WTC11 (cell line): Measurements from ENCODE around the gene IGSF9. TPM values are rescaled to one million over a fixed set of nuclear protein-coding genes. Genes with fewer than 3 reads are reported as not detected.
A peak's percentile ranks its signal among the peaks of the same experiment; 100 is the strongest.

Experiments used
- ATAC-seq: fragments of 200-7000 bp; cut with Tn5 transposase; 2 replicates; pipeline ENCODE4 v1.10.0; 2021; ENCODE audit warnings: mild to moderate bottlenecking, moderate library complexity
- CTCF ChIA-PET: fragments of 300-600 bp; sonication (Branson Sonifier 250); formaldehyde crosslinking; loops from one replicate; lab custom pipeline; 2021; ENCODE audit warnings: antibody characterized with exemption; lab: Charles Lee
- POLR2A ChIA-PET: fragments of 350-600 bp; sonication (Branson Sonifier 250); formaldehyde crosslinking; loops from one replicate; lab custom pipeline; 2021; ENCODE audit warnings: antibody characterized with exemption; lab: Charles Lee
- DNase-seq: peaks from one replicate; pipeline ENCODE4 v3.0.0; 2021; ENCODE audit warnings: low spot score
- H3K27ac Mint-ChIP-seq: 2 replicates; pipeline ENCODE4 v1.8.0; 2021; ENCODE audit warnings: mixed read lengths
- H3K27me3 Mint-ChIP-seq: 2 replicates; pipeline ENCODE4 v1.8.0; 2021; ENCODE audit warnings: low read depth, mild to moderate bottlenecking, moderate library complexity, mixed read lengths
- H3K36me3 Mint-ChIP-seq: 2 replicates; pipeline ENCODE4 v1.8.0; 2021; ENCODE audit warnings: mixed read lengths
- H3K4me1 Mint-ChIP-seq: 2 replicates; pipeline ENCODE4 v1.8.0; 2022; ENCODE audit warnings: mixed read lengths
- H3K4me3 Mint-ChIP-seq: 2 replicates; pipeline ENCODE4 v1.8.0; 2021; ENCODE audit warnings: mild to moderate bottlenecking, moderate library complexity, mixed read lengths
- H3K9me3 Mint-ChIP-seq: 2 replicates; pipeline ENCODE4 v1.8.0; 2021; ENCODE audit warnings: mixed read lengths
- ARID4B ChIP-seq: sonication (generic); formaldehyde crosslinking; IDR thresholded peaks from 2 replicates; pipeline ENCODE4 v1.8.0; 2023; ENCODE audit warnings: missing genetic modification reagents, mild to moderate bottlenecking, borderline replicate concordance
- E2F4 ChIP-seq: sonication (generic); formaldehyde crosslinking; IDR thresholded peaks from 2 replicates; pipeline ENCODE4 v1.8.1; 2022; ENCODE audit warnings: low read depth, mild to moderate bottlenecking, moderate library complexity, missing genetic modification reagents, borderline replicate concordance
- FOXP4 ChIP-seq: sonication (generic); formaldehyde crosslinking; IDR thresholded peaks from 2 replicates; pipeline ENCODE4 v1.8.0; 2022; ENCODE audit warnings: mild to moderate bottlenecking, missing genetic modification reagents
- GABPB1 ChIP-seq: sonication (generic); formaldehyde crosslinking; IDR thresholded peaks from 2 replicates; pipeline ENCODE4 v1.8.1; 2023; ENCODE audit warnings: mild to moderate bottlenecking, missing genetic modification reagents
- HMGA2 ChIP-seq: fragments of 250-450 bp; sonication (Bioruptor Pico); IDR thresholded peaks from 2 replicates; pipeline ENCODE4 v1.4.0; 2021; ENCODE audit warnings: mild to moderate bottlenecking, moderate library complexity
- MYBL2 ChIP-seq: sonication (generic); formaldehyde crosslinking; IDR thresholded peaks from 2 replicates; pipeline ENCODE4 v1.8.1; 2023; ENCODE audit warnings: mild to moderate bottlenecking, moderate library complexity, missing genetic modification reagents
- SMAD3 ChIP-seq: sonication (generic); formaldehyde crosslinking; IDR thresholded peaks from 2 replicates; pipeline ENCODE4 v1.8.0; 2022; ENCODE audit warnings: missing genetic modification reagents, mild to moderate bottlenecking, borderline replicate concordance
- TCF7 ChIP-seq: sonication (generic); formaldehyde crosslinking; IDR thresholded peaks from 2 replicates; pipeline ENCODE4 v1.8.0; 2022; ENCODE audit warnings: mild to moderate bottlenecking, low read depth, missing genetic modification reagents, moderate library complexity
- ZNF138 ChIP-seq: sonication (generic); formaldehyde crosslinking; conservative IDR thresholded peaks from 2 replicates; pipeline ENCODE4 v1.8.1; 2022; ENCODE audit warnings: mild to moderate bottlenecking, moderate library complexity, missing genetic modification reagents
- ZNF396 ChIP-seq: fragments of 250-450 bp; sonication (Bioruptor Pico); IDR thresholded peaks from 2 replicates; pipeline ENCODE4 v1.8.0; 2021; ENCODE audit warnings: mild to moderate bottlenecking, moderate library complexity, borderline replicate concordance
- ZNF671 ChIP-seq: fragments of 250-450 bp; sonication (Bioruptor Pico); IDR thresholded peaks from 2 replicates; pipeline ENCODE4 v1.8.0; 2021; ENCODE audit warnings: mild to moderate bottlenecking
- total RNA-seq: library from RNA; stranded (reverse); gene quantifications from 3 replicates; pipeline ENCODE4 v1.2.3, GENCODE V29; 2021

IGSF9 gene
- total RNA-seq, 1 experiment from 2014 or later = 16.4 TPM

GRCh38 chr1:159944623-159945455 is 574 bp downstream of the IGSF9 start:
- H3K36me3 Mint-ChIP-seq = 0 out of 2 replicates have a peak, but pooled peaks cover under 1% of the 10 kb centered on the region
- CTCF ChIA-PET = interaction anchor here (1.0 to 5.8 kb wide), 13 partner anchors 14 to 146 kb away, joined by 3 to 100 read pairs (median 4); partner anchors contain the start of gene TAGLN2

More at GRCh38 chr1:159944623-159945455, 574 bp downstream of the IGSF9 start:
- POLR2A ChIA-PET = interaction anchor here (0.7 to 2.9 kb wide), 4 partner anchors 8 to 1942 kb away, joined by 3 to 7 read pairs (median 4); partner anchors contain the start of gene SLAMF9
- Mint-ChIP-seq H3K4me1 (peaks cover 43% of the 10 kb centered on the region), H3K27me3 (no peaks in the 10 kb centered on the region; the same call in 1 of the 2 replicates), H3K27ac (peak overlapping the region; percentile 59; the same call in 1 of the 2 replicates), H3K4me3 (peak overlapping the region; percentile 89), H3K9me3 (no peaks in the 10 kb centered on the region)
- no peak for DNase-seq
- no peak; the same call in 1 of the 2 replicates for ATAC-seq
- TF ChIP-seq GABPB1 (no peak), ZNF671 (CRISPR knock-in tag) (no peak), HMGA2 (CRISPR knock-in tag) (no peak), ARID4B (CRISPR knock-in tag) (no peak), SMAD3 (CRISPR knock-in tag) (no peak), MYBL2 (CRISPR knock-in tag) (no peak), FOXP4 (CRISPR knock-in tag) (no peak), ZNF396 (CRISPR knock-in tag) (no peak), TCF7 (CRISPR knock-in tag) (no peak), ZNF138 (CRISPR knock-in tag) (no peak), E2F4 (no peak)
